MM.1S (cell line): Measurements from ENCODE around the gene USP17L29.
"Not testable (repeated sequence)": the region's sequence is repeated elsewhere in the genome, so short reads cannot be mapped to it uniquely, and the experiment has no call there.

Experiments
- DNase-seq: peaks from one replicate; pipeline ENCODE4 v3.0.0-alpha.2; 2015
- H2AFZ ChIP-seq: fragments of 300-600 bp; sonication (generic); 2 replicates; pipeline ENCODE4 v1.6.0; 2016; ENCODE audit warnings: antibody characterized with exemption, low read length
- H3F3A ChIP-seq: fragments of 300-600 bp; sonication (generic); 2 replicates; pipeline ENCODE4 v1.6.1; 2016; ENCODE audit warnings: mild to moderate bottlenecking, antibody characterized with exemption, low read length, moderate library complexity, mixed read lengths; ENCODE audit not compliant: insufficient read depth
- H3K27ac ChIP-seq: fragments of 300-600 bp; sonication (generic); 2 replicates; pipeline ENCODE4 v1.5.1; 2016; ENCODE audit warnings: mild to moderate bottlenecking, low read length
- H3K27me3 ChIP-seq: fragments of 300-600 bp; sonication (generic); replicated peaks from 2 replicates; pipeline ENCODE4 v1.6.0; 2016; ENCODE audit warnings: low read length; ENCODE audit not compliant: insufficient read depth
- H3K36me3 ChIP-seq: fragments of 300-600 bp; sonication (generic); replicated peaks from 2 replicates; pipeline ENCODE4 v1.6.1; 2016; ENCODE audit warnings: mild to moderate bottlenecking, low read length, mixed read lengths; ENCODE audit not compliant: insufficient read depth
- H3K4me1 ChIP-seq: fragments of 300-600 bp; sonication (generic); 2 replicates; pipeline ENCODE4 v1.6.1; 2016; ENCODE audit warnings: low read length, mixed read lengths
- H3K4me2 ChIP-seq: fragments of 300-600 bp; sonication (generic); 2 replicates; pipeline ENCODE4 v1.6.0; 2016; ENCODE audit warnings: low read depth, low read length
- H3K4me3 ChIP-seq: fragments of 300-600 bp; sonication (generic); 2 replicates; pipeline ENCODE4 v1.5.1; 2016; ENCODE audit warnings: low read length, mixed read lengths
- H3K79me2 ChIP-seq: fragments of 300-600 bp; sonication (generic); 2 replicates; pipeline ENCODE4 v1.6.1; 2016; ENCODE audit warnings: mixed run types, low read length, mixed read lengths
- H3K9ac ChIP-seq: fragments of 300-600 bp; sonication (generic); 2 replicates; pipeline ENCODE4 v1.6.1; 2016; ENCODE audit warnings: low read length, mixed read lengths
- H3K9me2 ChIP-seq: fragments of 300-600 bp; sonication (generic); replicated peaks from 2 replicates; pipeline ENCODE4 v1.6.1; 2016; ENCODE audit warnings: mild to moderate bottlenecking, low read length, mixed read lengths; ENCODE audit not compliant: insufficient read depth
- H3K9me3 ChIP-seq: fragments of 300-600 bp; sonication (generic); replicated peaks from 2 replicates; pipeline ENCODE4 v1.6.1; 2016; ENCODE audit warnings: mild to moderate bottlenecking, low read length, mixed read lengths; ENCODE audit not compliant: insufficient read depth
- H4K20me1 ChIP-seq: fragments of 300-600 bp; sonication (generic); 2 replicates; pipeline ENCODE4 v1.6.1; 2016; ENCODE audit warnings: mild to moderate bottlenecking, low read length, moderate library complexity, mixed read lengths; ENCODE audit not compliant: insufficient read depth

USP17L29 gene

GRCh38 chr4:9353338-9353737 is at the start of gene USP17L29:
Gene USP17L29 (plus strand): TSS chr4:9353638. CDS start chr4:9353638, 0 bp downstream.
- H2AFZ ChIP-seq, H3K4me2 ChIP-seq, H4K20me1 ChIP-seq, DNase-seq, H3K9me2 ChIP-seq, H3K4me3 ChIP-seq, H3K27ac ChIP-seq, H3K27me3 ChIP-seq, H3K79me2 ChIP-seq, H3K9ac ChIP-seq, H3K9me3 ChIP-seq, H3F3A ChIP-seq, H3K36me3 ChIP-seq, H3K4me1 ChIP-seq: not testable (repeated sequence)

GRCh38 chr4:9324191-9324590 is 29.2 kb upstream of the USP17L29 start:
- H3K4me1 ChIP-seq, H3K27me3 ChIP-seq, H3K27ac ChIP-seq, H3K4me3 ChIP-seq, H4K20me1 ChIP-seq, H3K9ac ChIP-seq, H3K36me3 ChIP-seq, DNase-seq, H3K79me2 ChIP-seq, H2AFZ ChIP-seq, H3K4me2 ChIP-seq, H3F3A ChIP-seq, H3K9me3 ChIP-seq, H3K9me2 ChIP-seq: not testable (repeated sequence)

- not testable (repeated sequence) for H3K4me1 ChIP-seq, H3K4me3 ChIP-seq, H3K36me3 ChIP-seq, H3K79me2 ChIP-seq, H3K9ac ChIP-seq, DNase-seq, H4K20me1 ChIP-seq, H3F3A ChIP-seq, H3K27me3 ChIP-seq, H3K9me3 ChIP-seq, H3K27ac ChIP-seq, H3K4me2 ChIP-seq, H3K9me2 ChIP-seq, H2AFZ ChIP-seq
These were observed 28.6 kb upstream of the USP17L29 start, which contains the start of gene USP17L24 for GRCh38 chr4:9324865-9325264. Gene USP17L24 (plus strand): TSS chr4:9325165. CDS start chr4:9325165, 0 bp downstream.

- H3K4me1 ChIP-seq, DNase-seq, H3K9me2 ChIP-seq, H3K27ac ChIP-seq, H3K9ac ChIP-seq, H3K27me3 ChIP-seq, H3K4me2 ChIP-seq, H2AFZ ChIP-seq, H3K4me3 ChIP-seq, H3F3A ChIP-seq, H4K20me1 ChIP-seq, H3K36me3 ChIP-seq, H3K79me2 ChIP-seq, H3K9me3 ChIP-seq: not testable (repeated sequence)
These were observed 23.8 kb upstream of the USP17L29 start, which contains the start of gene USP17L25 for GRCh38 chr4:9329611-9330010. Gene USP17L25 (plus strand): TSS chr4:9329911. CDS start chr4:9329911, 0 bp downstream.

- not testable (repeated sequence) for H3K27ac ChIP-seq, H2AFZ ChIP-seq, H3K27me3 ChIP-seq, H3K9me2 ChIP-seq, H3K79me2 ChIP-seq, H3K4me2 ChIP-seq, H3K4me1 ChIP-seq, DNase-seq, H3K36me3 ChIP-seq, H3F3A ChIP-seq, H3K9me3 ChIP-seq, H4K20me1 ChIP-seq, H3K4me3 ChIP-seq, H3K9ac ChIP-seq
These were observed 19.1 kb upstream of the USP17L29 start, which contains the start of gene USP17L26 for GRCh38 chr4:9334358-9334757. Gene USP17L26 (plus strand): TSS chr4:9334658. CDS start chr4:9334658, 0 bp downstream.

- H4K20me1 ChIP-seq, H3K9me3 ChIP-seq, H3K79me2 ChIP-seq, H3K4me3 ChIP-seq, H2AFZ ChIP-seq, H3K36me3 ChIP-seq, H3K27me3 ChIP-seq, H3K9ac ChIP-seq, H3K9me2 ChIP-seq, DNase-seq, H3K4me2 ChIP-seq, H3K27ac ChIP-seq, H3F3A ChIP-seq, H3K4me1 ChIP-seq: not testable (repeated sequence)
These were observed 14.3 kb upstream of the USP17L29 start, which contains the start of gene USP17L5 for GRCh38 chr4:9339103-9339502. Gene USP17L5 (plus strand): TSS chr4:9339403. CDS start chr4:9339403, 0 bp downstream.

- DNase-seq, H3K27ac ChIP-seq, H3K4me1 ChIP-seq, H3K36me3 ChIP-seq, H3K4me2 ChIP-seq, H3F3A ChIP-seq, H4K20me1 ChIP-seq, H3K27me3 ChIP-seq, H3K79me2 ChIP-seq, H2AFZ ChIP-seq, H3K9me2 ChIP-seq, H3K9me3 ChIP-seq, H3K9ac ChIP-seq, H3K4me3 ChIP-seq: not testable (repeated sequence)
These were observed 9.6 kb upstream of the USP17L29 start, which contains the start of gene USP17L27 for GRCh38 chr4:9343848-9344247. Gene USP17L27 (plus strand): TSS chr4:9344148. CDS start chr4:9344148, 0 bp downstream.

- DNase-seq, H3K27me3 ChIP-seq, H4K20me1 ChIP-seq, H3K4me2 ChIP-seq, H3K36me3 ChIP-seq, H3K9me2 ChIP-seq, H3K4me1 ChIP-seq, H3F3A ChIP-seq, H2AFZ ChIP-seq, H3K27ac ChIP-seq, H3K9me3 ChIP-seq, H3K4me3 ChIP-seq, H3K79me2 ChIP-seq, H3K9ac ChIP-seq: not testable (repeated sequence)
These were observed 4.8 kb upstream of the USP17L29 start, which contains the start of gene USP17L28 for GRCh38 chr4:9348593-9348992. Gene USP17L28 (plus strand): TSS chr4:9348893. CDS start chr4:9348893, 0 bp downstream.
